H9 (cell line): ENCODE results near the gene CST3. TPM values are rescaled to one million over a fixed set of nuclear protein-coding genes. Genes with fewer than 3 reads are reported as not detected.

Experiments used
- DNase-seq: peaks from one replicate; pipeline ENCODE4 v3.0.0-alpha.2; 2017
- H2AFZ ChIP-seq: one replicate; pipeline ENCODE4 v1.6.1; 2013; ENCODE audit warnings: mild to moderate bottlenecking, low read length, control low read depth, moderate library complexity
- H2AK5ac ChIP-seq: 2 replicates; pipeline ENCODE4 v1.6.1; 2013; ENCODE audit warnings: low read length, control low read depth, mixed read lengths; ENCODE audit not compliant: insufficient read length
- H2BK120ac ChIP-seq: one replicate; pipeline ENCODE4 v1.6.1; 2013; ENCODE audit warnings: low read depth, mild to moderate bottlenecking, low read length, control low read depth, inconsistent platforms; ENCODE audit not compliant: poor library complexity, severe bottlenecking
- H2BK12ac ChIP-seq: 2 replicates; pipeline ENCODE4 v1.6.1; 2013; ENCODE audit warnings: low read length, control low read depth, mixed read lengths, low read depth; ENCODE audit not compliant: insufficient read length
- H2BK15ac ChIP-seq: 2 replicates; pipeline ENCODE4 v1.6.1; 2013; ENCODE audit warnings: low read depth, low read length, control low read depth
- H2BK20ac ChIP-seq: one replicate; pipeline ENCODE4 v1.6.1; 2013; ENCODE audit warnings: low read depth, mild to moderate bottlenecking, low read length, control low read depth, inconsistent platforms; ENCODE audit not compliant: poor library complexity, severe bottlenecking
- H2BK5ac ChIP-seq: 2 replicates; pipeline ENCODE4 v1.6.1; 2013; ENCODE audit warnings: low read length, control low read depth, mixed read lengths; ENCODE audit not compliant: insufficient read length
- H3K14ac ChIP-seq: 2 replicates; pipeline ENCODE4 v1.6.1; 2013; ENCODE audit warnings: low read length, control low read depth; ENCODE audit not compliant: insufficient read depth
- H3K18ac ChIP-seq: 2 replicates; pipeline ENCODE4 v1.6.1; 2013; ENCODE audit warnings: low read depth, mild to moderate bottlenecking, mixed read lengths, low read length, control low read depth; ENCODE audit not compliant: insufficient read length
- H3K23ac ChIP-seq: 2 replicates; pipeline ENCODE4 v1.6.1; 2013; ENCODE audit warnings: low read length, control low read depth, mixed read lengths, low read depth; ENCODE audit not compliant: insufficient read length
- H3K23me2 ChIP-seq: 2 replicates; pipeline ENCODE4 v1.6.1; 2013; ENCODE audit warnings: low read depth, mild to moderate bottlenecking, mixed read lengths, low read length, control low read depth; ENCODE audit not compliant: insufficient read length, poor library complexity, severe bottlenecking
- H3K27ac ChIP-seq: 2 replicates; pipeline ENCODE4 v1.5.1; 2013; ENCODE audit warnings: low read length, control low read depth, mixed read lengths, low read depth; ENCODE audit not compliant: insufficient read length
- H3K27me3 ChIP-seq: 2 replicates; pipeline ENCODE4 v1.6.1; 2013; ENCODE audit warnings: low read length, control low read depth, inconsistent platforms; ENCODE audit not compliant: insufficient read depth
- H3K4ac ChIP-seq: 2 replicates; pipeline ENCODE4 v1.6.1; 2013; ENCODE audit warnings: low read depth, mild to moderate bottlenecking, control low read depth, inconsistent platforms, low read length, moderate library complexity
- H3K4me1 ChIP-seq: 2 replicates; pipeline ENCODE4 v1.6.1; 2013; ENCODE audit warnings: low read length, control low read depth, inconsistent platforms; ENCODE audit not compliant: insufficient read depth
- H3K4me2 ChIP-seq: 2 replicates; pipeline ENCODE4 v1.6.1; 2013; ENCODE audit warnings: low read length, control low read depth, mixed read lengths; ENCODE audit not compliant: insufficient read length, insufficient read depth
- H3K56ac ChIP-seq: 2 replicates; pipeline ENCODE4 v1.6.1; 2013; ENCODE audit warnings: low read depth, mild to moderate bottlenecking, mixed read lengths, low read length, control low read depth; ENCODE audit not compliant: insufficient read length
- H3K79me1 ChIP-seq: 2 replicates; pipeline ENCODE4 v1.6.1; 2013; ENCODE audit warnings: low read depth, mild to moderate bottlenecking, moderate library complexity, low read length, control low read depth, inconsistent platforms; ENCODE audit not compliant: insufficient read depth, poor library complexity, severe bottlenecking
- H3K79me2 ChIP-seq: 2 replicates; pipeline ENCODE4 v1.6.1; 2013; ENCODE audit warnings: low read length, control low read depth, inconsistent platforms; ENCODE audit not compliant: insufficient read depth
- H3K9ac ChIP-seq: 2 replicates; pipeline ENCODE4 v1.6.1; 2013; ENCODE audit warnings: low read length, control low read depth, mixed read lengths; ENCODE audit not compliant: insufficient read length; ENCODE audit errors: extremely low read depth
- H3K9me3 ChIP-seq: one replicate; pipeline ENCODE4 v1.6.1; 2013; ENCODE audit warnings: low read depth, low read length, inconsistent platforms; ENCODE audit not compliant: control insufficient read depth
- H3T11ph ChIP-seq: one replicate; pipeline ENCODE4 v1.6.1; 2013; ENCODE audit warnings: mild to moderate bottlenecking, low read length, control low read depth, inconsistent platforms
- H4K20me1 ChIP-seq: one replicate; pipeline ENCODE4 v1.6.1; 2013; ENCODE audit not compliant: control insufficient read depth, insufficient read length, insufficient read depth
- H4K5ac ChIP-seq: 2 replicates; pipeline ENCODE4 v1.6.1; 2013; ENCODE audit warnings: low read depth, mild to moderate bottlenecking, mixed read lengths, low read length, control low read depth; ENCODE audit not compliant: insufficient read length
- H4K8ac ChIP-seq: replicated peaks from 2 replicates; pipeline ENCODE4 v1.6.1; 2013; ENCODE audit warnings: low read length, control low read depth, mixed read lengths, low read depth; ENCODE audit not compliant: insufficient read length
- H4K91ac ChIP-seq: 2 replicates; pipeline ENCODE4 v1.6.1; 2013; ENCODE audit warnings: low read depth, mild to moderate bottlenecking, moderate library complexity, mixed read lengths, low read length, control low read depth; ENCODE audit not compliant: insufficient read length
- H3K27ac Mint-ChIP-seq, 3 experiments: 2 replicates in 2 of 3; 3 replicates in 1 of 3; pipeline ENCODE4 v1.8.0; 2020 to 2021; ENCODE audit warnings: mixed read lengths in 3 of 3, mild to moderate bottlenecking in 1 of 3, moderate library complexity in 1 of 3
- H3K27me3 Mint-ChIP-seq: 2 replicates; pipeline ENCODE4 v1.8.0; 2021; ENCODE audit warnings: low read depth, mild to moderate bottlenecking, moderate library complexity, mixed read lengths
- H3K36me3 Mint-ChIP-seq, 3 experiments: 2 replicates in 2 of 3; 3 replicates in 1 of 3; pipeline ENCODE4 v1.8.0; 2020 to 2021; ENCODE audit warnings: low read depth in 3 of 3, mixed read lengths in 3 of 3; ENCODE audit not compliant: insufficient read depth in 1 of 3
- H3K4me1 Mint-ChIP-seq, 2 experiments: 2 replicates each; pipeline ENCODE4 v1.8.0; 2020; ENCODE audit warnings: mixed read lengths in 2 of 2
- H3K4me3 Mint-ChIP-seq, 2 experiments: 2 replicates in 1 of 2; 3 replicates in 1 of 2; pipeline ENCODE4 v1.8.0; 2020 to 2021; ENCODE audit warnings: mild to moderate bottlenecking in 2 of 2, mixed read lengths in 2 of 2, moderate library complexity in 1 of 2
- H3K9me3 Mint-ChIP-seq, 2 experiments: 2 replicates in 1 of 2; 3 replicates in 1 of 2; pipeline ENCODE4 v1.8.0; 2020; ENCODE audit warnings: mild to moderate bottlenecking in 2 of 2, mixed read lengths in 2 of 2, moderate library complexity in 1 of 2
- WGBS: extraction: QIAGEN DNeasy Blood & Tissue Kit; methylation state at CpG from one replicate; pipeline ENCODE4 v1.1.7; 2013; ENCODE audit warnings: missing lambda C conversion rate, low lambda C conversion rate, mixed read lengths; ENCODE audit not compliant: insufficient read length; ENCODE audit errors: extremely low coverage; 5-methylcytosine and 5-hydroxymethylcytosine counted together
- total RNA-seq: library from RNA; stranded (reverse); gene quantifications from 2 replicates; pipeline ENCODE4 v1.2.1, GENCODE V29; 2021
- TF ChIP-seq, protein P1 (sequence below): fragments of 200-600 bp; sonication (generic); conservative IDR thresholded peaks from 3 replicates; pipeline ENCODE4 v1.8.0; 2021; ENCODE audit warnings: antibody characterized with exemption, mild to moderate bottlenecking

Gene CST3
- total RNA-seq, 1 experiment from 2014 or later = 77.2 TPM

DNA sequence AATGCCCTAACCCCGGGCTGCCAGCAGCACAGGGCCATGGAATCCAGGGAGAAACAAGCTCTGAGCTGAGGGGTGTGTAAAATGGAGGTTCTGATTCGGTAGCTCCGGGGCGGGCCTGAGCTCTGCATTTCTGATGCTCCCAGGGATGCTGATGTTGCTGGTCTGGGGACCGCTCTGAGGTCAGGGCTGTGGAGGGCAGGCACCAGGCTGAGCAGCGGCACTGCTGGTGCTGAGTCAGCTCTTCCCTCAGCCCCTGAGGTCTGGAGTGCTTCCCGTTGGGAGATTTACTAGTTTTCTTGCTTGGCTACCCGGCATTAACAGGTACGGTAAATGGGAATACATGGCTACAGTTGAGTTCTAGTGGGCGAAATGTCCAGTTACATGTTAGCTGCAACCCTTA lies 18.6 kb upstream of the CST3 start:
- Histone ChIP-seq H3K9ac (no peak overlapping the region), H3K18ac (no peak overlapping the region), H2AK5ac (no peak overlapping the region), H4K20me1 (no peaks in the 10 kb centered on the region), H4K5ac (no peak overlapping the region), H3K27me3 (no peaks in the 10 kb centered on the region), H3K14ac (no peak overlapping the region; the same call in 1 of the 2 replicates), H3T11ph (no peak overlapping the region), H3K23me2 (no peaks in the 10 kb centered on the region), H4K8ac (no peak overlapping the region), H3K79me1 (no peaks in the 10 kb centered on the region), H2BK20ac (no peak overlapping the region), H3K56ac (no peak overlapping the region), H2BK15ac (no peak overlapping the region), H4K91ac (no peak overlapping the region), H3K27ac (no peak overlapping the region), H2BK5ac (no peak overlapping the region), H3K4me2 (no peak overlapping the region), H2BK12ac (no peak overlapping the region), H2BK120ac (no peak overlapping the region), H3K23ac (no peak overlapping the region), H3K9me3 (no peaks in the 10 kb centered on the region), H3K4ac (no peak overlapping the region), H3K79me2 (no peaks in the 10 kb centered on the region), H3K4me1 (no peaks in the 10 kb centered on the region), H2AFZ (no peak overlapping the region)
- Mint-ChIP-seq H3K27me3 (peaks cover 1% of the 10 kb centered on the region), H3K9me3 (no peaks in the 10 kb centered on the region), H3K36me3 (no peaks in the 10 kb centered on the region), H3K4me1 (peaks cover 0 to 16% of the 10 kb centered on the region in 2 experiments; a peak in 3 of 4 replicates), H3K4me3 (no peak overlapping the region), H3K27ac (no peak overlapping the region)
- TF ChIP-seq, protein P1, sequence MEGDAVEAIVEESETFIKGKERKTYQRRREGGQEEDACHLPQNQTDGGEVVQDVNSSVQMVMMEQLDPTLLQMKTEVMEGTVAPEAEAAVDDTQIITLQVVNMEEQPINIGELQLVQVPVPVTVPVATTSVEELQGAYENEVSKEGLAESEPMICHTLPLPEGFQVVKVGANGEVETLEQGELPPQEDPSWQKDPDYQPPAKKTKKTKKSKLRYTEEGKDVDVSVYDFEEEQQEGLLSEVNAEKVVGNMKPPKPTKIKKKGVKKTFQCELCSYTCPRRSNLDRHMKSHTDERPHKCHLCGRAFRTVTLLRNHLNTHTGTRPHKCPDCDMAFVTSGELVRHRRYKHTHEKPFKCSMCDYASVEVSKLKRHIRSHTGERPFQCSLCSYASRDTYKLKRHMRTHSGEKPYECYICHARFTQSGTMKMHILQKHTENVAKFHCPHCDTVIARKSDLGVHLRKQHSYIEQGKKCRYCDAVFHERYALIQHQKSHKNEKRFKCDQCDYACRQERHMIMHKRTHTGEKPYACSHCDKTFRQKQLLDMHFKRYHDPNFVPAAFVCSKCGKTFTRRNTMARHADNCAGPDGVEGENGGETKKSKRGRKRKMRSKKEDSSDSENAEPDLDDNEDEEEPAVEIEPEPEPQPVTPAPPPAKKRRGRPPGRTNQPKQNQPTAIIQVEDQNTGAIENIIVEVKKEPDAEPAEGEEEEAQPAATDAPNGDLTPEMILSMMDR = no peak
- DNase-seq = no peak
- WGBS = no CpG with 5 or more reads among the region's 10 CpGs
